Stimulated activated CD4-positive, alpha-beta T cell treated with anti-CD3 and anti-CD28 coated beads, Interleukin-4, amount 100 ng/mL, for 24 hours (primary cell): ENCODE data around the gene PLXDC1.
"Not testable (repeated sequence)": the region's sequence is repeated elsewhere in the genome, so short reads cannot be mapped to it uniquely, and the experiment has no call there.

Experiments used
- DNase-seq: peaks from one replicate; pipeline ENCODE4 v3.0.0-alpha.2; 2020

PLXDC1 gene

DNA sequence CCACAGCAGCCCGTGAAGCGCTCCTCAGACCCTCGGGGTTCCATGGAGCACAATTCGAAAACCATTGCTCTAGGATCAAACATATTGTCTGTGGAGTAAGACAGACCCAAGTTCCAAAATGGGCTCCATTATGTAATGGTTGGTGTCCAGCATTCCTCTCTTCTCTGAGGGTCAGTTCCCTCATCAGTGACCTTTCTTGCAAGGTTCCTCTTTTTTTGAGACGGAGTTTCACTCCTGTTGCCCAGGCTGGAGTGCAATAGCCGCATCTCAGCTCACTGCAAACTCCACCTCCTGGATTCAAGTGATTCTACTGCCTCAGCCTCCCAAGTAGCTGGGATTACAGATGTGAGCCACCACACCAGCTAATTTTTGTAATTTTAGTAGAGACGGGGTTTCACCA, 28.4 kb downstream of the PLXDC1 start:
- no peak for DNase-seq

DNA sequence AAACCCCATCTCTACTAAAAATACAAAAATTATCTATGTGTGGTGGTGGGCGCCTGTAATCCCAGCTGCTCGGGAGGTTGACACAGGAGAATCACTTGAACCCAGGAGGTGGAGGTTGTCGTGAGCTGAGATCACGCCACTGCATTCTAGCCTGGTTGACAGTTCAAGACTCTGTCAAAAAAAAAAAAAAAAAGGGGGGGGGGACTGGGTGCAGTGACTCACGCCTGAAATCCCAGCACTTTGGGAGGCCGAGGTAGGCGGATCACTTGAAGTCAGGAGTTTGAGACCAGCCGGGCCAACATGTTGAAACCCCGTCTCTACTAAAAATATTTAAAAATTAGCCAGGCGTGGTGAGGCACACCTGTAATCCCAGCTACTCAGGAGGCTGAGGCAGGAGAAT, 29.5 kb downstream of the PLXDC1 start:
- not testable (repeated sequence) for DNase-seq

DNA sequence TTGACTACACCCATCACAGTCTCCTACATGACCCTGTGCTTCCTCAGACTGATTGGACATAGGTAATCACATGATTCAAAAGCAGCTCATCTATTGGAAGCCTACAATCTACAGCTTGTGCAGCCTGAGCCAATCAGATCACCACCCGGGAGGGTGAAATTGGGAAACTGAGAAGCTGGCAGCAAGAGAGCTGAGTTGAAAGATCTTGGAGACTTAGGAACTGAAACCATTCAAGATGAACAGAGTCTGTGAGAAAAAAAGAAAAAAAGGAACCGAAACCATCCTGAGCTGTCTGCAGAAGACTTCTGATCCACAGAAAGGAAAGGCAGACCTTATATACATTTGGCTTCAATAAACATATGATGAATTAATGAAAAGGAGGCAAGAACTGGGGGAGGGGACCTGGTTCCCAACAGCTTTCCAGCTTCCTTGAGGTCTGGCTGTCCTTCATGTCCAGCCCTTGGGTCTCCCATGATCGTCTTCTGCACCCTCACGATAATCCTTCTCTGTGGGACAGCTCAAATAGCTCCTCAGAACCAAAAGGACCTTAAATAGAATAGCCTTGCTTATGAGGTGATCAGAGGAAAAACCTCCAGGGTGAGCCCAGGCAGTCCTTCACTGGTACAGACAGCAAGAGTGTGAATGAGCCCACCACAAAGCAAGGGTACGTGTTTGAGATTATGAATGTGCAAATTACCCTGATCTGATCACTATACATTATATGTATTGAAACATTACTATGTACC, 32.6 kb downstream of the PLXDC1 start:
- DNase-seq, result no peak

DNA sequence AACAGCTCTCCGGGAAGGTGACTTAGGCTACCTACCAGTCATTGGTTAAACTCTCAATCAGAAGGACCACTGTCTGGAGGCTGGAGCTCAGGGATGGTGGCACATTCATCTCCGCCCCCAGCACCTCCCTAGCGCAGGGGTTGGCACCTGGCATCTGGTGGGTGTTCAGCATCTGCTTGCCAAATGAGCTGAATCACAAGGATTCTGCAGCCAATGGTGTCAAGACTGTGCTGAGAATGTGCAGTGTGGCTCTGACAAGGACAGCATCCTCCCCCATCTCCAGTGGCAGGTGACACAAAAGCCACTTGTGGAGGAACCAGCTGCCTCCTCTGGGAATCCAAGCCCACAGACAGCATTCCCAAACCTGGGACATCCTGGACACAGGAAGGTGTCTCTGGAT, 35.2 kb downstream of the PLXDC1 start:
- no peak for DNase-seq

DNA sequence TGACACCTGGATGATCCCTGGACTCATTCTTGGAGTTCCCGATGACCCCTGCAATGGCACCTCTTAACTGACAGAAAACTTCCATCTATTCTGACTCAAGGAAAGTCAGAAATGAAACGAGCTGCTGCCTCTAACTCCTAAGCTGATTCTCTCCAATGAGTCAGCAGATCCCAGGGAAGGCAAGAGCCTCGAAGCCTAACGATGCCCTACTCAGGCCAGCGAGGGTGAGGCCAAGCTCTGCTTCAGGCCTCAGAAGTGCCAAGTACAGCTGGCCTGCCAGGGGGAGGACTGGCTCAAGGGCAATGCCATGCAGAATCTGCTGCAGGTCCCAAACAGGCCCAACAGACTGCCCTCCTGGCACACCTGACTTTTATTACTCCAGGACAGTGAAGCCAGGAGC, 36.3 kb downstream of the PLXDC1 start:
- DNase-seq, result no peak

DNA sequence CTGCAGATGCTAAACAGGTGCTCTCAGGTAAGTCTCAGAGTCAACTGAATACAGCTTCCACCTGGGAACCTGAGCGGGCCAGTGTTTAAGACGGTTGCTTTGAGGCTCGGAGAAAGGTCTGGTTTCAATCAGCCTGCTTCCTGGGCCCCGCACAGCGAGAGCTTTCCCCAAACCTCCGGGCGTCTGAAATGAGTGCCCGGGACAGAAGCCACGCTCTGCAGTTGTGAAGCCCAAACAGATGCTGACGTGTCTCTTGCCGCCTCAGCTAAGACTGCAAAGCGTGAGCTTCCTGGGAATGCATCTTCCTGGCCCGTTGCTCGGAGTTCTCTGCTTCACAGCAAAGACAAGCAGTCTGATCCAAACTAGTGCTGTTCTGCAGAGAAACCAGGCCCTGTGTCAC, 36.7 kb downstream of the PLXDC1 start:
- no peak for DNase-seq

DNA sequence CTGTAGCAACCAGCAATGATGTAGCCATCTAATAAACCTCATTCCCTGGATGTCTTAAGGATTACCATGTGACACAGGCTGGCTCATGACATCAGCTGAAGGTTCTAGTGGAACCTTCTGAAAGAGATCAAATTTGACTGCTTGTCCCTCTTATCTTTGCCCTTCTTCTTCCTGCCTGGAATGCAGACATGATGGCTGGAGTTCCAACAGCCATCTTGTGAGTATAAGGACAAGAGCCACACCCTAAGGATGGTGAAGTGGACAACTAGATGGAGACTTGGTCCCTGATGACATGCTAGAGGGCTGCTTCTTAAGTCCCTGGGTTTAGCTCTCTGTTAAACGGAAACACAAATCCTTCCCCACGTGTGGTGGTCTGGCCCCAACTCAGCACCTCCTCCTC, 37.6 kb downstream of the PLXDC1 start:
- no peak for DNase-seq

DNA sequence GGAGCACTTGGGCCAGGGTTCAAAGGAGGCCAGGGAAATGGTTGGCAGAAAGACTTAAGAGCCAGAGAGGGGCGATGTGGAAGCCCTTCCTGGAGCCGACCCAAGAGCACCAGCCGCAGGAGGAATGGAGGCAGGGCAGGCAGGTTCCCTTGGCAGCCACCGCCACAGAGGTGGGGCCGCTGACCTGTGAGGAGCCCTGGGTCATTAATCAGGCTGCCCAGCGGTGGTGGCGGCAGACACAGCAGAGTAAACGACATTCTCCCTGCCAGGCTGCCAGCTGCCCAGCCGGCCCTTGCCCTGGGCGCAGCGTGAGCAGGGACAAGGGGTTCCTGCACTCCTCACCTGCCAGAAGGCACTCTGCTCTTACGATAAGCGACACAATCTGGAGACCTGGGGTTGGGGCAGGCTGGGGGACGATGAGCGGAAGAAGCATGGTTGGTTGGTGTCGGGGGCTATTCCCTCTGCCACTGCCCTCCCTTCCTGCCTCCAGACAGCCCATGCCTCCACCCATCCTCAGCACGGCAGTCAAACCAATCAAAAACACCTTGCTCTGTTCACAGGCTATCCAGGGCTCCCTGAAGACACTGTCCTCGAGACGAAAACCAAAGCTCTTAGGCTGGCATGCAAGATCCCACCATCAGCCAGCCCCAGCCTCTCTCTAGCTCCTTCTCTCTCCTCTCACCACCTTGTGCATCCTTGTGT, 40.9 kb downstream of the PLXDC1 start:
- no peak for DNase-seq

DNA sequence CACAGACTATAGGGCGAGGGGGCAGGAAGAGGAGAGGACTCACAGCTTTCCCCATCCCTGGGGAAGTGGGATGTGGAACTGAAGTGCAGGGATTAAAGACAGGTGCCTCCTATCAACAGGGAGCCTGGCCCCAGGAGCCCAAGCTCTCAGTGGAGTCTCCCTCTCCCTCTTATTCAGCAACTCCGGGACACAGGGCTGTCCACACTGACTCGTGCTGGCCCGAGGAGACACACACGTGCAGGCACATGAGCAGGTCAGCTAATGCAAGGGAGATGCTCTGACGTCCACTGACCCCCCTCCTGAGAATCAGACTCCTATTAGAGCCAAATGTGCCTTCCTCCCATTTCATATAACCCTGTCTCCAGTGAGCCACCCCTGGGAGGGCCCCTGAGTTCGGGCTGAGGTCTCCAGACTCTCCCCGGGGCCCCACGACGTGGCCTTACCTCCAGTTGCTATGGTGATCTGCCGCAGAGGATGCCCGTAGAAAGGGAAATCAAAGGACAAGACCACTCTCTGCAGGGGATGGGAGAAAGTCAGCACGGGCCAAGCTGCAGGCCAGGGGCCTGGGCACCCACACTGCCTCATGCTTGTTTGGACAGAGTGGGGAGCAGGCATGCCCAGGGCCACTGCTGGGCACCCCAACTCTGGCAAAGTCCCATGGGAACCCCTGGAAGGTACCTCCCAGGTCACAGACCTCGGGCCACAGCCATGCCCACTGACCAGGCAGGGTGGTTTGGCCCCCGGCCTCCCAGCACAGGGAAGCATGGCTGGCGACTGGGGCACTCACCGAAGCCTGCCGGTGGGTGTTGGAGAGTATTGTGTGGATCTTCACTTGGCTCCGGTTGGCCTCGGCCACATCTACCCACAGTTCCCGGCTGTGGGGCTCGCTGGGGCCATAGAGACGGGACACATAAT, 42.7 kb downstream of the PLXDC1 start:
- DNase-seq, result no peak

DNA sequence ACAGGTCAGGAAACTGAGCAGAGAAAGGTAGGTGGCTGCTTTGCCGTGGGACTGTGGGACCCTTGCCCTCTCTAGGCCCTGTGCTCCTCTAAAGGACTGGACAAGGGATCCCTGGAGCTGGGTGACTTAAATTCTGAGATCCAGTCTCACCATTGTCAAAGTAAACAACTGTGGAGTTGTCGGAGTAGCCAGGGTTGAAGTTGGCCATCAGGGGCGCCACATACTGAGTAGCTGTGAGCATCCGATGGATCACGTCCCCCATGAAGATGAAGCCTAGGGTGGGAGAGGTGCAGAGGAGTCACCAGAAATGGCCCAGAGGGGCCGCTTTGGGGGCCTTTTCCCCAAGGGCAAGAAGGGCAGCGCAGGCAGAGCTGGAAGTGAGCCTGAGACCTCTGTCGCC, 43.5 kb downstream of the PLXDC1 start:
- DNase-seq, result no peak

DNA sequence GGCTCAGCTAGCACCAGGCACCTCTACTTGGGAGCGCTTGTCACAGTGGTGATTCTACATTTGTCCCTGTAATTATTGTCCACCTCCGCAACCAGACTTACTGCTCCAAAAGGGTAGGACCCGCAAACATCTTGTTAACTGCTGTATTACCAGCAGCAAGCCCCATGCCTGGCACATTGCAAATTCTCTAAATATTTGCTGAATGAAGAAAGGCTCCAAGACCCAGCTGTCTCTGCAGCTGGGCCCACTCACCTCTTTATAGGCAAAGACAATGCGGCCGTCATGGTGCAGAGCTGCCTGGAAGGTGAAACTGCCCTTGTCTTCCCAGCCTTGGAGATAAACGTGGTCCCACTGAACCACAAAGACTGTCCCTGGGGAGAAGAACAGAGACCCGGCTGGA, 44.3 kb downstream of the PLXDC1 start:
- no peak for DNase-seq

DNA sequence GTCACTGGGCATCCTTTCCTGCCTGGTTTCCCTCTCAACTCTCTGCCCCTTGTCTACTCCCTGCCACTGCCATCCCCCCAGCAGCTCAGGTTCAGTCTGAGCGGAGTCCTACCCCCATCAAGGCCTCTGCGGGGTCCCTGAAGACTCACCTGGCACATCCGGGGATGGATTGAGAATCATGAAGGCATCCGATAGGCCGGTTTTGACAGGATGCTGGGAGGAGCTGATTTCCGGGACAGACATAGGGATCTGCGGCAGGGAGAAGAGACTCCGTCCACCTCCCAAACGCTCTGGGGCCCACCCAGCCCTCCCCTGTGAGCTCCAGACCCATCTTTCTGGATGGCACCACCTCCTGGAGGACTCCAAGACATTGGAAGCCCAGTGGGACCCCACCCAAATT, 45.7 kb downstream of the PLXDC1 start:
- no peak for DNase-seq

DNA sequence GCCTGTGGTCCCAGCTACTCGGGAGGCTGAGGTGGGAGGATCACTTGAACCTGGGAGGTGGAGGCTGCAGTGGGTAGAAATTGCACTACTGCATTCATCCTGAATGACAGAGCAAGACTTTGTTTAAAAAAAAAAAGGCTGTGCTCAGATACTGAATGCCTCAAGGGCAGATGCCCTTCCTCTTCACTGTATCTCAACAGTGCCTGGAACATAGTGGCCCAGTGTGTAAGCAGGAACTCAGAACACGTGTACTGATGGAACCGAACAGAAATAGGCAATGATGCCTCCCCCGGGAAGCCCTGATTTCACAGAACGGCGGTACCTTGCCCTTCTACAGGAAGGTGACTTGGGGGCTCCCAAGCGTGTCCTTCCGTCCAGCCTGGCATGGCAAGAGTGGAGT, 46.8 kb downstream of the PLXDC1 start:
- no peak for DNase-seq

DNA sequence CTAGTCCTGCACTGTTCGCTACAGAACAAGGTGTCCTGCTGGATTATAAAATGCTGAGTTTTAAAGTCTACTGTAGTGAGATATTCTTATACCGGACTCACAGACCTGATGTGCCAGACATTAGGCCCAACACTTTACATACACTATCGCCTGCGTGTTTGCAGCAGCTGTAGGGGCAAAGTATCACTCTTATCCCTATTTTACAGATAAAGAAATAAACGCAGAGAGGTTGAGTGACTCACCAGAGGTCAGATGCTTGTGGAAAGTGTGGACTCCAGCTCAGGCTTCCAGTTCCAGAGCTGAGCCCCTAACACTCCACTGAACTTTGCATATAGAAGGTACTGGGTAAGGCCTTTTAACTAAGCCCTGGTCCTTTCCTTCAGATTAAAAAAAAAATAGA, 47.4 kb downstream of the PLXDC1 start:
- no peak for DNase-seq

DNA sequence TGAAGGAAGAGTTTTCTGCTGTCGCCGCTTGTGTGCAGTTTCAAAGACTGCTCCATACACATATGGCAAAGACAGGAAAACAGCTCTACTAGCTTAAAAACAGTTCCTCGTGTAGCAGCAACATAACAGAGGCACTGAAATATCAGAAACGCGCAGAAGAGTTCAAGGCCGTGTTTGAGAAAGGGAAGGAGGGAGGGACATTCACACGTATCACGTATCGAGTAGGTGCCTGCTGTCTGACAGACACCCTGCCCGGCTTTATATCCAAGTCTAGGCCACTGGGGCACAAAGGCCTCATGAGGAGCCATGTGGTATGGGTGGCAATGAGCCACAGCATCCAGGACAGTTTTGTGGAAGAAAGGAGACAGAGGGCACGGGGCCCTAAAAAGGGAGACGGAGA, 50.3 kb downstream of the PLXDC1 start:
- no peak for DNase-seq

DNA sequence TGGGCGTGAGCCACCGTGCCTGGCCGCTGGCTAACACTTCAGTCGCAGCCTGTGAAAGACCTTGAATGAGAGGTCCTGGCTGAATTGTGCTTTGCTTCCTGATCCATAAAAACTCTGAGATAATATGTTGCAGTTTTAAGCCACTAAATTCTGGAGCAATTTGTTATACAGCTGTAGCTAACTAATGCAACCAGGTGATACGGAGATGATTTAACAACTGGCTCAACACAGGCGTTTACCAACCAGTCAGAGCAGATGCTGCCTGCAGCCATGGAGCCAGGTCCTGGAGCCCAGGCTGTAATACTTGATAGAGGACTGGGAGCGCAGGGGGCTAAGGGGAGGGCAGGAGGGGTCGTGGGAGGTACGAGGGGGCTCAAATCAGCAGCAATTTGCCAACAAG, 50.9 kb downstream of the PLXDC1 start:
- no peak for DNase-seq

DNA sequence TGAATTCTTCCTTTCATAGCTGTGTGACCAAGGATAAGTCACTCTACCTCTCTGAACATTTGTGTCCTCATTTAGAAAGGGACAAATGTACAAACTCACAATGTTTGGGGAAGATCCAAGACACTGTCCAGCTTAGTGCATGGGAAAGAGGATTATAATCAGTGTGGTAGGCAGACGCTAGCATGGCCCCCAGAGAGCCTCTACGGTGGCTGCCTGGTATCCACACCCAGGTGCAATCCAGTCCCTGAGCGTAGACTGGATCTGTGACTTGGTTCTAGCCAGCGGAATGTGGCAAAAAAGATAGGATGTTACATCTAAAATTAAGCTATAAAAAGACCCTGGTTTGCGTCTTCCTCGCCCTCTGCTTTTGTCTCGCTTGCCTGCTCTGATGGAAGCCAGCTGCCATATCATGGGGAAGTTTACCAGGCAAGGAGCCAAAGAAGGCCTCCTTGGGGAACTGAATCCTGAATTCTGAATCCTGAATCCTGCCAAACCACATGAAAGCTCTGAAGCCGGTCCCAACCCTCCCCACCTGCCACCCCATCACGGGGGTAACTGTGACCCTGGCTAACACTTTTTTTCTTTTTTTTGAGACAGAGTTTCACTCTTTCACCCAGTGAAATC, 51.7 kb downstream of the PLXDC1 start:
- no peak for DNase-seq

DNA sequence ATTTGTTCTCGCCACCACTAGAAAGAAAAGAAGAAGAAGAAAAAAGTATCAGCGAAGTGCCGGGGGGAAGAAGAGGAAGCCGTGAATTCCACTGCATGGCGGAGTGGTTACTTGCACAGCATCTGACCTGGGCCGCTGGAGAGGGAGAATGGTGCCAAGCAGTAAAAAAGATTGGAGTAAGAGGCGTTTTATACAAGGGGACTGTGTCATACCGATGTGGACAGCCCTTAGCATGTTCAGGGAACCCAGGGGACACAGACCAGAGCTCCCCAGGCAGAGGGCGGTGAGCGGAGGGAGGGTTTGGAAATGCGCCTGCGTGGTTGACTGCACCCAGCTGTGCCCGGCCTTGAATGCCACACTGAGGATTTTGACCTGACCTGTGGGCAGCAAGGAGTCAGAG, 52.8 kb downstream of the PLXDC1 start:
- no peak for DNase-seq

DNA sequence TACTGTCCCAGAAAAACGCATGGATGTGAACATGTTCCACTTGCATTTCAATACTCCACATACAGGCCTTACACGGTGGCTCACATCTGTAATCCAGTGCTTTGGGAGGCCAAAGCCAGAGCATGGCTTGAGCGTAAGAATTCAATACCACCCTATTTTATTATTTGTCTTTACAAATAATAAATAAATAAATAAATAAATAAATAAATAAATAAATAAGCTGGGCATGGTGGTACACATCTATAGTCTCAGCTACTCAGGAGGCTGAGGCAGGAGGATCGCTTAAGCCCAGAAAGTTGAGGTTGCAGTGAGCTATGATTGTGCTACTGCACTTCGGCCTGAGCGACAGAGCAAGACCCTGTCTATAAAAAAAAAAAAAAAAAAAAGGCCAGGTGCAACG, 53.9 kb downstream of the PLXDC1 start:
- no peak for DNase-seq

DNA sequence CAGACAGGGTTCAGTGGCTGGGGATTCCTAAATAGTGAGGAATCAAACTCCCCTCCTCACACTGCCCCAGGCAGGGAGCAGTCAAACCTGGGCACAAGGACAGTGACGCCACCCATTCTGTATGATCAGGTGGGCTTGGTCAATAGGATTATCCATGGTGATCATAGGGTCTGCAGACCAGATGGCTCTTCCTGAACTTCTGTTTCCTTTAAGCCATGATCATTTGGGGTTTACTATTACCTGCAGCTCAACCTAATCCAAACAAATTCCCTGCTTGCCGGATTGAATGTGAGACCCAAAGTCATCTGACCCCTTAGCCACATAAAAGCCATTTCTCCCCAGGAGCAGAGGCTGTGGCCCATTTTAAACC, 54.3 kb downstream of the PLXDC1 start:
- no peak for DNase-seq

DNA sequence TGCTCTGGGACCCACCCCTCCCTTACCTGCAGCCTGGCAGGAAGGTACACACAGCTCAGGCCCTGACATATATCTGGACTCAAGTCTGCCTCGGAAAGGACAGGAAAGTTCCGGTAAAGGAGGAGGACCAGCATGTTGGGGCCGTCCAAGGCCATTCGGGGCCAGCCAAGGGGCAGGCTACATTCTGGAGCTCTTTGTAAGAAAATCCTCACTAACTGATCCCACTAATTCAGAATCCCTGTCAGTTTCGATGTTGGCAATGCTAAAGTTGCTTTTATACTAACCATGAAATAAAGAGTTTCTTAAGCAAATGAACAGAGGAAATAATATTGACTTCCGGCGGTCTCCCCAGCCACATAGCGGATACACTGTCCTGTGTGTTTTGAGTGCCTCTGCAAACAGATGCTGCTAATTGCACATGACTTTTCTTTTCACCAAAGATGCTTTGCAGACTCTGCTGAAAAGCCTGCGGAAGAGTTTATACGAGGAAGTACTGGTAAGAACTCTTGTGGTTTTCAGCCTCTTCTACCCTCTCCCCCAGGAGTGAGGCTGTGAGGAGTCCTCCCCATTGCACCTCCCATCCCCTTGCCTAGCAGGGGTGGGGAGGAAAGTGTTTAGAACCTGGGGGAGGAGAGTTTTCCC, 54.8 kb downstream of the PLXDC1 start:
- peak; percentile 14 for DNase-seq

DNA sequence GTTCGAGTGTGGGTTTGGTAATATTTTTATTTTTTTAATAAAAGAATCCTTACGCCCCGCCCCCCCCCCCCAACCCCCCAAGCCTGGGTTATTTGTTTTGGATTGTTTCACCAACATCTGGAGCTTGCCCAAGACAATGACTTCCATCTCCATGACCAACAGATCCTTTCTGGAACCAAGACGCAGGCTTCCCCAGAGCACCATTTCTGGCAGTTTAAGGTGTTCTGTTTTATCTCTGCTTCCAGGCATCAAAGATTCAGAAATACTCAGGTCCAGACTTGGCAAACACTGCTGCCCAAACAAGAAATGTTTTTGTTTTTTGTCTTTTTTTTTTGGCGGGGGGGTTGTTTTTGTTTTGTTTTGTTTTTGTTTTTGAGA, 56.1 kb downstream of the PLXDC1 start:
- no peak for DNase-seq
